Activated CD4-positive, alpha-beta T cell treated with anti-CD3 and anti-CD28 coated beads, Interleukin-2, amount 10 ng/mL, durations not matched to agents 7 days and 5 days (primary cell): Measurements from ENCODE around the gene ZBTB48. TPM values are rescaled to one million over a fixed set of nuclear protein-coding genes. Genes with fewer than 3 reads are reported as not detected.

Experiments
- CTCF ChIA-PET: fragments of 350-600 bp; sonication (Branson Sonifier 250); formaldehyde crosslinking; loops from one replicate; lab custom pipeline; 2021; ENCODE audit warnings: antibody characterized with exemption; lab: Charles Lee
- POLR2A ChIA-PET: fragments of 350-600 bp; sonication (Branson Sonifier 250); formaldehyde crosslinking; loops from one replicate; lab custom pipeline; 2021; ENCODE audit warnings: antibody characterized with exemption; lab: Charles Lee
- DNase-seq: peaks from one replicate; pipeline ENCODE4 v3.0.0-alpha.2; 2020
- H3K27ac Mint-ChIP-seq: one replicate; pipeline ENCODE4 v1.8.0; 2021; ENCODE audit warnings: mild to moderate bottlenecking, moderate library complexity, mixed read lengths
- H3K27me3 Mint-ChIP-seq: one replicate; pipeline ENCODE4 v1.8.0; 2021; ENCODE audit warnings: mixed read lengths
- H3K36me3 Mint-ChIP-seq: one replicate; pipeline ENCODE4 v1.8.0; 2021; ENCODE audit warnings: low read depth, mixed read lengths
- H3K4me1 Mint-ChIP-seq: one replicate; pipeline ENCODE4 v1.8.0; 2021; ENCODE audit warnings: mixed read lengths
- H3K4me3 Mint-ChIP-seq: one replicate; pipeline ENCODE4 v1.8.0; 2021; ENCODE audit warnings: mild to moderate bottlenecking, moderate library complexity, mixed read lengths
- H3K9me3 Mint-ChIP-seq: one replicate; pipeline ENCODE4 v1.8.0; 2021; ENCODE audit warnings: mixed read lengths
- total RNA-seq, 2 experiments: library from RNA; stranded (reverse); gene quantifications; one replicate each; pipeline ENCODE4 v1.2.3, GENCODE V29; 2021

Gene ZBTB48
- total RNA-seq, 2 experiments from 2014 or later: 40.4 to 42.9 TPM

GRCh38 chr1:6624710-6625583 is 45.2 kb downstream of the ZBTB48 start, which contains the start of gene THAP3:
THAP3 (plus strand) TSS chr1:6624868; CDS start chr1:6625219, 351 bp downstream.
- Mint-ChIP-seq H3K36me3 (peaks cover 34% of the 10 kb centered on the region), H3K4me3 (peak within 1 kb of the TSS; percentile 90), H3K9me3 (no peaks in the 10 kb centered on the region), H3K27ac (peak within 1 kb of the TSS; percentile 87), H3K27me3 (no peaks in the 10 kb centered on the region), H3K4me1 (peaks cover 32% of the 10 kb centered on the region)
- DNase-seq: peak; percentile 90
- CTCF ChIA-PET: interaction anchor here (1.5 kb wide), 1 partner anchor 11 kb away, joined by 3 read pairs; no protein-coding TSS in a partner anchor
- POLR2A ChIA-PET: interaction anchor here (0.6 to 0.7 kb wide), 2 partner anchors 10 to 76 kb away, joined by 4 to 5 read pairs; partner anchors contain the start of gene DNAJC11

DNA sequence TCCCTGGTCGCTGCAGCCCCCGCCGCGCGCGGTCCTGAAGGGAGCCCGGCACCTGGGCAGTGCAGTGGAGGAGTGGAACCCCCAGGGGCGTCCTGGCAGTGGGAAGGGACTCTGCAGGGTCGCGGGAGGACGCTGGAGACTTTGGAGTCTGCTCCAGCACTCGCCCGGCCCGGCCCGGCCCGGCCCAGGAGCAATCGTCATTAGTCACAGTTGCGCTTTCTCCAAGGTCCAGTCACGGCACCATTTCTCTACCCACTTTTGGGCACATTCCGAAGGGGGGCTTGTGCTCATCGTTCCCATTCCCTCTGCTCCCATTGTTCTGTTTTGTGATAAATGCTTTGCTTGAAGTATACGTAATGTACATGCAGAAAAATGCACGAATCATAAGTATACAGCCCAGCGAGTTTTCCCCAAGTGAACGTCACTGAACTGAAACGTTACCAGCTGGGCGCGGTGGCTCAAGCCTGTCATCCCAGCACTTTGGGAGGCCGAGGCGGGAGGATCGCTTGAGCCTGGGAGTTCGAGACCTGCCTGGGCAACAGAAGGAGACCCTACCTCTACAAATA is 45.9 kb downstream of the ZBTB48 start:
- POLR2A ChIA-PET: interaction anchor here (0.6 kb wide), 1 partner anchor 76 kb away, joined by 5 read pairs; the partner anchor contains the start of gene DNAJC11
- DNase-seq: peak; percentile 21
- peaks cover 32% of the 10 kb centered on the region for H3K4me1 Mint-ChIP-seq
- H3K9me3 Mint-ChIP-seq: no peaks in the 10 kb centered on the region
- H3K36me3 Mint-ChIP-seq: peaks cover 32% of the 10 kb centered on the region
- CTCF ChIA-PET: interaction anchor here (1.5 kb wide), 1 partner anchor 12 kb away, joined by 3 read pairs; no protein-coding TSS in a partner anchor
- peak overlapping the region; percentile 87 for H3K27ac Mint-ChIP-seq
- H3K27me3 Mint-ChIP-seq: no peaks in the 10 kb centered on the region
- peak overlapping the region; percentile 90 for H3K4me3 Mint-ChIP-seq

DNA sequence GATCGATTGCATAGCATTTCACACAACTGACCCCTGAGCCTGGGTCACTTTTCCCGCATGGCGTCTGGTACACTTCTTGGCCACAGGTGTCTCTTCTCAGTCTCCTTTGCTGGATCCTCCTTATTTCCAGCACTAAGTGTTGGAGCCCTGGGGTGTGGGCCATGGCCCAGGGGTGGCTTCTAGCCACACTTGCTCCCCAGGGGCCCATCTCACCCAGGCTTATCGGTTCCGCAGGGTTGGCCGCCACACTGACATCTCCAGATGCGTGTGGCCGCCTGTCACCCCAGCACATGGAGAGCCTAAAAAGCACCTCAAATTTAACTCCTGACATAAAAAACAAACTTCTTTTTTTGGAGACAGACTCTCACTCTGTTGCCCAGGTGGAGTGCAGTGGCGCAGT is 47.2 kb downstream of the ZBTB48 start:
- Mint-ChIP-seq H3K36me3 (peaks cover 28% of the 10 kb centered on the region), H3K4me1 (peaks cover 32% of the 10 kb centered on the region), H3K27ac (no peak overlapping the region), H3K27me3 (no peaks in the 10 kb centered on the region), H3K4me3 (peak overlapping the region; percentile 90), H3K9me3 (no peaks in the 10 kb centered on the region)
- DNase-seq: no peak
- CTCF ChIA-PET: interaction anchor here (1.0 kb wide), 1 partner anchor 10 kb away, joined by 3 read pairs; no protein-coding TSS in a partner anchor
- POLR2A ChIA-PET: no interaction called here

DNA sequence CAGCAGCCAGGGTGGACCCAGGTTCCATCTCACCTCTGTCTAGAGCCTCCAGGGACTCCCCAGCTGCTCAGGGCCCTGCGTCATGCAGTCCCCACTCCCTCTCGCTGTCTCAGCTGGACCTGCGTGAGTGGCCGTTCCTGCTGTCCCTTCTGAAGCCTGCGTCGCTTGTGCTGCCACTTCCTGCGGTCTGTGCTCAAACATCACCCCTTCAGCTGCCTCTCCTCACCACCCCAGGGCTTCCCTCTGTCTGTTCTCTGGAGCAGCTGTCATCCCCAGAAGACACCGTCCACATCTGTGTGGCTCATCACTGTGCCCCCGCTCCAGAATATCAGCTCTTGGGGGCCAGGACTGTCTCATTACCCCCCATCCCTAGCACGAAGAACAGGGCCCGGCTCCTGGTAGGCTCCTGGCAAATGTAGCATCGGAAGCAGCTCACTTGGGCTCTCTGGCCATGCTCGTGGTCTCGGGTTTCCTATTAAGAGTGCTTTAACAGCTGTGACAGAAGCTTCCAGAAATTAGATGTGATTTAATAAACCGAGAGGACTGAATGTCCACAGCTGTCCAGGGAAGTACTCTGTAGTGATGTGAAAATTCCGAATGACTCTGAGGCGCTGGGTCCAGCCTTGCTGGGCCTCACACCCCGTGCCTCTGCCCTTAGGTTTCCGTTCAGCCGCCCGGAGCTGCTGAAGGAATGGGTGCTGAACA is 48.2 kb downstream of the ZBTB48 start:
- peaks cover 32% of the 10 kb centered on the region for H3K4me1 Mint-ChIP-seq
- no peaks in the 10 kb centered on the region for H3K27me3 Mint-ChIP-seq
- CTCF ChIA-PET: interaction anchor here (0.6 to 1.1 kb wide), 4 partner anchors 12 to 111 kb away, joined by 3 to 6 read pairs (median 4); no protein-coding TSS in a partner anchor
- H3K9me3 Mint-ChIP-seq: no peaks in the 10 kb centered on the region
- DNase-seq: no peak
- peak overlapping the region; percentile 63 for H3K27ac Mint-ChIP-seq
- peak overlapping the region; percentile 3 for H3K4me3 Mint-ChIP-seq
- H3K36me3 Mint-ChIP-seq: peaks cover 24% of the 10 kb centered on the region
- POLR2A ChIA-PET: no interaction called here

GRCh38 chr1:6628971-6629479 is 49.2 kb downstream of the ZBTB48 start:
- H3K27me3 Mint-ChIP-seq: no peaks in the 10 kb centered on the region
- DNase-seq: no peak
- no peak overlapping the region for H3K27ac Mint-ChIP-seq
- peaks cover 33% of the 10 kb centered on the region for H3K36me3 Mint-ChIP-seq
- H3K4me3 Mint-ChIP-seq: no peak overlapping the region
- H3K4me1 Mint-ChIP-seq: peaks cover 30% of the 10 kb centered on the region
- H3K9me3 Mint-ChIP-seq: no peaks in the 10 kb centered on the region
- POLR2A ChIA-PET: no interaction called here
- CTCF ChIA-PET: interaction anchor here (0.9 to 1.1 kb wide), 2 partner anchors 13 to 14 kb away, joined by 3 to 6 read pairs; no protein-coding TSS in a partner anchor

- POLR2A ChIA-PET: no interaction called here
- CTCF ChIA-PET: no interaction called here
- no peak for DNase-seq
- Mint-ChIP-seq H3K36me3 (peaks cover 29% of the 10 kb centered on the region), H3K4me1 (peaks cover 25% of the 10 kb centered on the region), H3K27ac (no peak overlapping the region), H3K4me3 (no peak overlapping the region), H3K27me3 (no peaks in the 10 kb centered on the region), H3K9me3 (no peaks in the 10 kb centered on the region)
Measured at GRCh38 chr1:6630027-6630426, 50.2 kb downstream of the ZBTB48 start.

GRCh38 chr1:6631058-6631457 is 51.3 kb downstream of the ZBTB48 start:
- ChIA-PET POLR2A (no interaction called here), CTCF (no interaction called here)
- no peak for DNase-seq
- Mint-ChIP-seq H3K36me3 (peaks cover 30% of the 10 kb centered on the region), H3K4me1 (peaks cover 22% of the 10 kb centered on the region), H3K9me3 (no peaks in the 10 kb centered on the region), H3K4me3 (no peak overlapping the region), H3K27me3 (no peaks in the 10 kb centered on the region), H3K27ac (no peak overlapping the region)

GRCh38 chr1:6632588-6633514 is 53.1 kb downstream of the ZBTB48 start:
- Mint-ChIP-seq H3K4me1 (peaks cover 4% of the 10 kb centered on the region), H3K4me3 (no peak overlapping the region), H3K27me3 (no peaks in the 10 kb centered on the region), H3K36me3 (peaks cover 27% of the 10 kb centered on the region), H3K27ac (no peak overlapping the region), H3K9me3 (no peaks in the 10 kb centered on the region)
- ChIA-PET CTCF (interaction anchor here (0.6 to 1.0 kb wide), 3 partner anchors 9 to 699 kb away, joined by 3 read pairs; no protein-coding TSS in a partner anchor), POLR2A (interaction anchor here (0.5 kb wide), 1 partner anchor 9 kb away, joined by 3 read pairs; no protein-coding TSS in a partner anchor)
- no peak for DNase-seq

GRCh38 chr1:6634371-6635052 is 54.7 kb downstream of the ZBTB48 start:
- POLR2A ChIA-PET: interaction anchor here (0.6 kb wide), 1 partner anchor 94 kb away, joined by 3 read pairs; no protein-coding TSS in a partner anchor
- DNase-seq: peak; percentile 44
- CTCF ChIA-PET: interaction anchor here (1.0 to 1.1 kb wide), 3 partner anchors 11 to 143 kb away, joined by 3 to 5 read pairs (median 3); partner anchors contain the start of gene PLEKHG5
- H3K9me3 Mint-ChIP-seq: no peaks in the 10 kb centered on the region
- no peak overlapping the region for H3K4me3 Mint-ChIP-seq
- H3K4me1 Mint-ChIP-seq: peaks cover under 1% of the 10 kb centered on the region
- no peaks in the 10 kb centered on the region for H3K27me3 Mint-ChIP-seq
- H3K36me3 Mint-ChIP-seq: peaks cover 21% of the 10 kb centered on the region
- H3K27ac Mint-ChIP-seq: no peak overlapping the region

DNA sequence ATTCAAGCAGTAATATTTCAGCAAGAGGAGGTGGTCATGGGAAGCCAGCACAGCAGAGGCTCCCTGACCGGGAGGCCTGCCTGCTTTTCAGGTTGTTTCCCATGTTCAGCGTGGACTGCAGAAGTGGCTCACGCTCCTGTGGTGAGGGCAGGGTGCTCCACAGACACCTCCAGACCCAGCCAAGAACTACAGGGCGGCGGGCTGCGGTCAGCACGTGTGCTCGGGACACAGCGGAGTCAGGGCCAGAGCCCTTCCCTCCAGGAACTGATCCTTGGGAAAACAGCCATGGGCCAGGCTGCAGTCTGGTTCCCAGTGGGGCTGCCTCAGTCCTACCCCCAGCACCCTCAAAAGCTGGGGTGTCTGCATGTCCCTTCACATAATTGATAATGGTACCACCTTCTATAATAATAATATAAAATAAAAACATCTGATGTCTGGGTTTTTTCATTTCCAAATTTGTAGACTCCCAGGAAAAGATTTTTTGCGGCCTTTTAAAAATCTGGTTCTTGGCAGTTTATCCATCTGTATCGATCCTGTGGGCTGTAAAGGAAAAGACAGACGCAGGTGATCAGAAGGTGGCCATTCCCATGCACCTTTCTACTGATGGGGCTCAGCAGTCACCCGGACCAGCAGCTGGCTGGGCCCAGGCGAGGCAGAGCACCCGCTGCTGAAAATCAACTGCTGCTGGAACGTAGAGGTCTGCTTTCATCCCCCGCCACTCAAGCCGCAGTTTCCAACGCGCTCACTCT is 55.5 kb downstream of the ZBTB48 start:
- H3K4me3 Mint-ChIP-seq: no peak overlapping the region
- peaks cover 19% of the 10 kb centered on the region for H3K36me3 Mint-ChIP-seq
- DNase-seq: no peak
- no peaks in the 10 kb centered on the region for H3K27me3 Mint-ChIP-seq
- no peaks in the 10 kb centered on the region for H3K9me3 Mint-ChIP-seq
- no peaks in the 10 kb centered on the region for H3K4me1 Mint-ChIP-seq
- ChIA-PET POLR2A (no interaction called here), CTCF (interaction anchor here (1.0 to 1.2 kb wide), 3 partner anchors 12 to 144 kb away, joined by 3 to 4 read pairs (median 3); partner anchors contain the start of gene PLEKHG5)
- no peak overlapping the region for H3K27ac Mint-ChIP-seq
